Stimulated activated CD8-positive, alpha-beta memory T cell treated with anti-CD3 and anti-CD28 coated beads, Interleukin-7, amount 100 ng/mL, for 1 hour (primary cell): ENCODE measurements around the gene PPP1R13B.
"Not testable (repeated sequence)": the region's sequence is repeated elsewhere in the genome, so short reads cannot be mapped to it uniquely, and the experiment has no call there.

Experiments used
- DNase-seq, 2 donors: peaks; one replicate each; pipeline ENCODE4 v3.0.0-alpha.2; 2020; ENCODE audit warnings: low read depth in 2 of 2

PPP1R13B gene, protein sequence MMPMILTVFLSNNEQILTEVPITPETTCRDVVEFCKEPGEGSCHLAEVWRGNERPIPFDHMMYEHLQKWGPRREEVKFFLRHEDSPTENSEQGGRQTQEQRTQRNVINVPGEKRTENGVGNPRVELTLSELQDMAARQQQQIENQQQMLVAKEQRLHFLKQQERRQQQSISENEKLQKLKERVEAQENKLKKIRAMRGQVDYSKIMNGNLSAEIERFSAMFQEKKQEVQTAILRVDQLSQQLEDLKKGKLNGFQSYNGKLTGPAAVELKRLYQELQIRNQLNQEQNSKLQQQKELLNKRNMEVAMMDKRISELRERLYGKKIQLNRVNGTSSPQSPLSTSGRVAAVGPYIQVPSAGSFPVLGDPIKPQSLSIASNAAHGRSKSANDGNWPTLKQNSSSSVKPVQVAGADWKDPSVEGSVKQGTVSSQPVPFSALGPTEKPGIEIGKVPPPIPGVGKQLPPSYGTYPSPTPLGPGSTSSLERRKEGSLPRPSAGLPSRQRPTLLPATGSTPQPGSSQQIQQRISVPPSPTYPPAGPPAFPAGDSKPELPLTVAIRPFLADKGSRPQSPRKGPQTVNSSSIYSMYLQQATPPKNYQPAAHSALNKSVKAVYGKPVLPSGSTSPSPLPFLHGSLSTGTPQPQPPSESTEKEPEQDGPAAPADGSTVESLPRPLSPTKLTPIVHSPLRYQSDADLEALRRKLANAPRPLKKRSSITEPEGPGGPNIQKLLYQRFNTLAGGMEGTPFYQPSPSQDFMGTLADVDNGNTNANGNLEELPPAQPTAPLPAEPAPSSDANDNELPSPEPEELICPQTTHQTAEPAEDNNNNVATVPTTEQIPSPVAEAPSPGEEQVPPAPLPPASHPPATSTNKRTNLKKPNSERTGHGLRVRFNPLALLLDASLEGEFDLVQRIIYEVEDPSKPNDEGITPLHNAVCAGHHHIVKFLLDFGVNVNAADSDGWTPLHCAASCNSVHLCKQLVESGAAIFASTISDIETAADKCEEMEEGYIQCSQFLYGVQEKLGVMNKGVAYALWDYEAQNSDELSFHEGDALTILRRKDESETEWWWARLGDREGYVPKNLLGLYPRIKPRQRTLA

DNA sequence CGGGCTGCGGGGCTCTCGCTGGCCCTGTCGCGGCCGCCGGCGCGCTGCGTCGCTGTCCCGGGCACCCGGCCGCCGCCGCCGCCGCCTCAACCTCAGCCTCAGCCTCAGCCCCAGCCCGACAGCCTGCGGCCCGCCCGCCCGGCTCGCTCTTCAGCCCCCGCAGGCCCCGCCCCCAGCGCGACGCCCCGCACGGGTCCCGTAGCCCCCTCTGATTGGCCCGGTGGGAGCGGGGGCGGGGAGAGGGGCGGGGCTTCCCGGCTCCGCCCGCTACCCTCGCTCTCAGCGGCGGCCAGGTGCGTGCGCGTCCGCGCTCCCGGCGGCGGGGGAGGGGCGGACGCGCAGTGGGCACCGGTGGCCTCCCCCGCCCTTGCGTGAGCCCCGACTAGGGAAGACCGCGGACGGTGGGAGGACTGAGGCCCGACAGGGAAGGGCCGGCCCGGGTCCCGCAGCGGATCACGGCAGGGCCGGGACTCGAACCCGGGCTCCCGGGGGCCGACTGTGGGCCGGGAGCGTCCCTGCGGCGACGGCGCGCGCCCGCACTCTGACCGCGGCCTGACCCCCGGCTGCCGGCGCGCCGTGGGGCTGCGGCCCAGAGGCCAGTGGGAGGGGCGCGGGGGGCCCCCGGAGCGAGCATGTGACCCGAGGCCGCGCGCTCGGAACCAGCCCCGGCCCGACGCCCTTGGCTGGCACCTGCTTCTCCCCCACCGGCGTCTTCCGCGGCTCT lies at the start of gene PPP1R13B:
PPP1R13B (minus strand) TSS at position 125 of the 724 bp plus-strand sequence. CDS start 268 bp downstream, outside the sequence.
- DNase-seq, result peak; percentile 91 to 92

DNA sequence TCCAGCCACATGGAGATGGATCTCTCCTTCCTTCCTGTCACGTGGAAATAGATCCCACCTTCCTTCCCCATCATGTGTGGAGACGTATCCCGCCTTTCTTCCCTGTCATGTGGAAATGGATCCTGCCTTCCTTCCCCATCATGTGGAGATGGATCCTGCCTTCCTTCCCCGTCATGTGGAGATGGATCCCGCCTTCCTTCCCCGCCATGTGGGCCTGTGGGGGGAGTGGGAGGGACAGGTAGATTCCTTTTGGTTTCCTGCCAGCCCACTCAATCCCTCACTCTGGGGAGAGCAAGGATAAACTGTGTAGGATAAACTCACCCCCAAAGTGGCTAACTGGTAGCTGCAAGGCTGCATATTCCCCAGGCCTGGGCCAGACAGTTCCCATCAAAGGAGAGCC lies 49.2 kb upstream of the PPP1R13B start:
- no peak for DNase-seq

DNA sequence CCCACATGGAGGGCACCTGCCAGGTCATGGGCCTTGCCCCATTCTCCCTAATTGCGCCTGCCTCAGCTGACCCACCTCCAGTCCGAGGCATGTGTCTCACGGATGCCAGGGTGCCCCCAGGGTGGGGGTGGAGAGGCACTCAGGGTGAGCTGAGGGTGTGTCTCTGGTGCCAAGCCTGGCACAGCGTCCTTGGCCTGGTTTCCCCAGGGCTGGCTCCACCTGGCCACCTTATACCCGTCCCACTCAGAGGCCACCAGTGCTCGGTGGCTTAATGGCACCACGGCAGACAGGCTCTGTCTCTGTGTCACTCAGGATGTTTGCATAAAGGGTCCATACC lies 47.3 kb upstream of the PPP1R13B start:
- DNase-seq, result no peak

DNA sequence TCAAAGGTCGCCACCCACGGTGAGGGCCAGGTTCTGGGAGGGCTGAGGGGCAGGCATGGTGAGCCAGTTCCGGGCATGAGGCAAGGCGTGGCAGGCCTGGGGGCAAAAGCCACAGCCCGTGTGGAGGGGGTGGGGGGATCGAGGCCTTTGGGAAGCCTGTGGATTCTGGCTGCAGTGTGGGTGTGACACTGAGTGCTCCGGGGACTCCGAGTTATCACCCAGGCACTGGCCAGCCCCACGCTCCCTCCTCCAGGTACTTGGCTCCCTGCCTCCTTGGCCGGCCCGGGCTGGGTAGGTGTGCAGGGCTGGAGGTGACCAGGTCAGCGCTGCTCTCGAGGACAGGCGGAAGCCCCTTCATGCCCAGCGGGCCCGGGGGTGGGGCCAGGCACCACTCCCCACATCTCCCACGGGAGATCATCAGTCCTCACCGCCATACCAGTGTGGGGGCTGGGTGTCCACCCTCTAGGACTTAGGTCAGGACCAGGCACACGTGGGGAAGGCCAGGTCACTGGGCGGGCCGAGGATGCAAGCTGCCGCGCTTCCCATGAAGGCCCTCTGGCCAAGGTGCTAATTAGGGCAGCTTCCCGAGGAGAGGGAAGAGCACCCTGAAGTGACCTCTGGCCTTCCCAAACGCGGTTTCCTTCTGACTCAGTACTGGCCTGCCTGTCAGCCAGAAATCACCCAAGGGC lies 46.8 kb upstream of the PPP1R13B start:
- no peak for DNase-seq

DNA sequence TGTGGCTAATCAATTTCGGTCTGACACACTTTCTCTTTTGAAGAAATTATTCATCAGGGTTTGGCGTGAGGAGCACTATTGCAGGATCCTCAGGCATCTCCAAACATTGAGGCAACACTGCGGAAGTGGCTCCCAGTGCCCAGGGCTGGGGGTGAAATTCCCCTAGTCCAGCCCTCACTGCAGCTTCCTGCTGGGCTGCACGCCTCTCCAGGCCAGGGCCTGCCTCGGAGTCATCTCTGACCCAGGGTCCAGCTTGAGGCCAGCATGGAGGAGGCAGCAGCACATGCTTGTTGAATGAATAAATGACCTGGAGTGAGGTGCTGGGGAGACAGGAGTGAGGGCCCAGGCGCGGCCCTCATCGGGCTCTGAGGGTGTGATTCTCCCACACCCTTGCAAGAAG lies 44.9 kb upstream of the PPP1R13B start:
- DNase-seq, result no peak

DNA sequence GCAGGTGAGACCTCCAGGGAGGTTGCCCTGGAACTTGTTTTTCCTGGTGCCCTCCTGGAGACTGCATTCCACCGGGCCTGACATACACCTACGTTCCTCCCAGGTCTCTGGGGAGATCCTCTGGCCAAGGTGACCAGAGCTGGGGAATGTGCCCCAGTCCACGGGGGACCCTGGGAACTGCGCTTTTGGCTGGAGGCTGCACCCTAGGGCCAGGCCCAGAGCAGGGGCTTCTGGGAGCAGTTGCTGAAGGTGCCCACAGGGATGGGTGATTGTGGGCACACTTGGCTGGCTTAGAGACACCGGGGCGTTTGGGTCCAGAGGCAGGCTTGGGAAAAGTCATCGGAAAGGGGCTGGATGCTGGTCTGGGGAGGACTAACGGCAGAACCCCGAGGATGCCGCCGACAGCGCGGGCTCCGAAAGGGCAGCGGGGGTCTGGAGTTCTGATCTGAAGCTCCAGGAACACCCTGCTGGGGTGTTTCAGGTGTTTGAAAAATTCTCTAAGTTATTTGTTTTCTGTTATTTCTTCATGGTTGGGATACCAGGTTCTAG lies 44.4 kb upstream of the PPP1R13B start:
- no peak for DNase-seq

DNA sequence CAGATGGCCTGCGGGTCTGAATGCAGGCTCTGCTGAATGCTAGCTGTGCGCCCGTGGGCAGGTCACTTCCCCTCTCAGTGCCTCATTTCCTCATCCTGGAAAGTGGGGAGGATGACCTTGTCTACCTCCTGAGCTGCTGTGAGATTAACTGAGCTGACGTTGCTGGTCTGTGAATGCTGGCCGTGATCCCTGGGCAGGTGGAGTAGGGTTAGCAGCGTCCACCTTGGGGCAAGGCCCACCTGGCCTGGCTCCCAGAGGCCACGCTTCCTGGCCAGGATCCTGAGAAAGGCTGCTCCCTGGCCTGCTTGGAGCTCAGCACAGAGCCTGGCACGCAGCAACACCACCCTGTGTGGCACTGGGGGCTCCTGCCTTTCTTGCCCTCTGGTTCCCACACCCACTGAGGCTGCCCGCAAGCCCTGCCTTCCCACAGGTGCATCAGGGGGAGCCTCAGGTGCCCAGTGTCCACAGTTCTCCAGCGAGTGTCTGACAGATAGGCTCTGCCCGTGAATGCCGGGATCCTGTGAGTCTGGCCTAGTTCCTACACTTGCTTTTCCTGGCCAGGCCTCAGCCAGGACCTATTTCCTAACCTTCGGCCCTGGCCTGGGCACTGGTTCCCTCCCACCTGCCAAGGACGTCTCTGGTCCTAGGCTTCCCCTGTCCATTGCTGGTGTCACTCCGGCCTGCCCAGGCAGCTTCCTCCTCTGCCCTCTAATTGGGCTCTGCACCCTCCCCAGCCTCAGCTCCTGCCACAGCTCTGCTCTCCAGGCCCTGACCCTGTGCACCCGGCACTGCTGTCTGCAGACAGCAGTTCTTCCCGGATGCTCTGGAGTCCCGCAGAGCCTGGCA lies 43.7 kb upstream of the PPP1R13B start:
- no peak for DNase-seq

DNA sequence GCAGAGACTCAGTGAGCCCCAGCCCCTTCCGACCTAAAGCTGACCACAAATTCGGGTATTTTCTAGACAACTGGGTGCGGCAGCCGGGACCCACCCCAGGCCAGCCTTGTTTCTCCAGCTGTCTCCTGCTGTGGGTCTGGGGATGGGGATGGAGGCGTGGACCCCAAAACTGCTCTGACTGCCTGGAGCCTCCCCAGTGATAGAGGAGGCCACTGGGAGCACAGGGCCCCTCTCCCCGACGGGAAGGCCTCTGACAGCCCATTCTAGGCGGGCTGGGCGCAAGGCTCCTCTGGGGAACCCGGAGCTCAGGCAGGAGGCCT lies 42.6 kb upstream of the PPP1R13B start:
- DNase-seq, result no peak

DNA sequence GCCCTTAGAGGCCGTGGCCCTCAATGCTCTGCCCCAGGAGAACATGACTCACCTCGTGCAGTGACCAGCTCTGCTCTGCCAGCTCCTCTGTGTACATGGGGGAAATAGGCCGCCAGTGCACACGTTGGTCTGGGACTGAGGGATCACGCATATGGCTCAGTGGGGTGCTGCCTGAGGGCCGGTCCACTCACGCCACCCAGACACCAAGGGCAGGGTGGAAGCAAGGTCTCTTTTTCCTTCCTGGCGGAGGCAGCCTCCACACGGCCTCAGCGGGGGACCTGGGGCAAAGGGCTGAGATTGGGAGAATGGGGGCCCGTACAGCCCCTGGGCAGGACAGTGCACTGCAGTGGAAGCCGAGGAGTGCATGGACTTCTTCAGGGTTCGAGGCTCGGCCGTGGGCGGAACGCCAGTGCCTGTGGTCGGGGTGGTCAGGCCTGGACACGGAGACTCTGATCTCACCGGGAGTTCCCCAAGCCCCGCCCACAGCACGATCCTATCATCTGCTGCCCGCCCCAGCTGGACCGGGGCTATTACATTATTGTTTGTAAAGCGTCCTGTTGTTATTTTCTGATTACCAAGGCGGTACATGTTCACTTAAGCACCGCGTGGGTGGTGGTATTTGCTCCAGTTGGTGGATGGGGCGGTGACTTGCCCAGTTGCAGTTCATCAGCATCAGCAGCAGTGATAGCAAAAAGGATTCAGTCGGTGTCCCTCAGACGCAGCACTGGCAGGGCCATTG lies 42.1 kb upstream of the PPP1R13B start:
- no peak for DNase-seq

DNA sequence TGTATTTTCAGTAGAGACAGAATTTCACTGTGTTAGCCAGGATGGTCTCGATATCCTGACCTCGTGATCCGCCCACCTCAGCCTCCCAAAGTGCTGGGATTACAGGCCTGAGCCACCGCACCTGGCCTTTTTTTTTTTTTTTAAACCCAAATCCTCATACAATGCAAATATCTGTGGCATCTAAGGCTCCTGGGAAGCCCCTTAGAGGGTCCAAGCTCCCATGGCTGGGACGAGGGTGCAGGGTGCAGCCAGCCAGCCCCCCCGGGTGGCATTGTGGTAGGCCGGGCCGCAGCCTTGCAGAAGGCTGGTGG lies 41.6 kb upstream of the PPP1R13B start:
- not testable (repeated sequence) for DNase-seq

DNA sequence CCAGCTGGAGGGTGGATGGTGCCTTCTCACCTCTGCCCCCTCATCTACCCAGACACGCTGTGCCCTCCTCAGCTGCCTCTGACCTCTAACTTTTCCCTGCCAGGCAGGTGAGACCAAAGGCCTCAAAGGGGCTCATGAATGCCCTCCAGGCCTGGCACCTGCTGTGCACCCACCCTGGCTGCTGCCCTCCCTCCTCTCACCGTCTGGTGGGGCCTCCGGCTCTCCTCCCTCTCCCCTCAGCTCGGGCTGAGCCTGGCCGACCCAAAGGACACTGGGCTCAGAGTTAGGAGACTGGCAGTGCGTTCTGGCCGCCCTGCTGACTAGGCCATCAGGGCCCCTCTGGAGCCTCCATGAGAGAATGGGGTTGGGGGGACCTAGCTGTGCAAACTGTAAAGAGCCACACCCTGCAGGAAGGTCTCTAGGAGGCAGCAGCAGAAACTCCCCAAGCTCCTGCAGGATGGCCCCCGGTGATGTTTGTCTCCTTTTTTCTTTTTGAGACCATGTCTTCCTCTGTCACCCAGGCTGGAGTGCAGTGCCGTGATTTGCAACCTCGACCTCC lies 40.3 kb upstream of the PPP1R13B start:
- DNase-seq, result no peak

DNA sequence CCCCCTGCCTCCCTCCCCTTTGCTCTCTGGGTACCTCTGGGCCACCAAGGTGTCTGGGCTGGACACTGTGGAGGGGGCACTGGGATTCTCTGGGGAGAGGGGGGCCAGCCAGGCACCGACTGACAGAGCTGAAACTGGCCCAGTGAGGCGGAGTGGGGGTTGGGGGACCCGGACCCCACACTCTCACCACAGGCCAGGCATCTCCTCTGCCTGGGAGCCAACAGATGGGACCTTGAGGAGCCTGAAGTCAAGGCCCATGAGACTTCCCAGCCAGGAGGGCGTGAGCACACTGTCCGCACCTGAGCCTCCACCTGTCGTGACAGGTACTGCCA lies 39.8 kb upstream of the PPP1R13B start:
- DNase-seq, result no peak

DNA sequence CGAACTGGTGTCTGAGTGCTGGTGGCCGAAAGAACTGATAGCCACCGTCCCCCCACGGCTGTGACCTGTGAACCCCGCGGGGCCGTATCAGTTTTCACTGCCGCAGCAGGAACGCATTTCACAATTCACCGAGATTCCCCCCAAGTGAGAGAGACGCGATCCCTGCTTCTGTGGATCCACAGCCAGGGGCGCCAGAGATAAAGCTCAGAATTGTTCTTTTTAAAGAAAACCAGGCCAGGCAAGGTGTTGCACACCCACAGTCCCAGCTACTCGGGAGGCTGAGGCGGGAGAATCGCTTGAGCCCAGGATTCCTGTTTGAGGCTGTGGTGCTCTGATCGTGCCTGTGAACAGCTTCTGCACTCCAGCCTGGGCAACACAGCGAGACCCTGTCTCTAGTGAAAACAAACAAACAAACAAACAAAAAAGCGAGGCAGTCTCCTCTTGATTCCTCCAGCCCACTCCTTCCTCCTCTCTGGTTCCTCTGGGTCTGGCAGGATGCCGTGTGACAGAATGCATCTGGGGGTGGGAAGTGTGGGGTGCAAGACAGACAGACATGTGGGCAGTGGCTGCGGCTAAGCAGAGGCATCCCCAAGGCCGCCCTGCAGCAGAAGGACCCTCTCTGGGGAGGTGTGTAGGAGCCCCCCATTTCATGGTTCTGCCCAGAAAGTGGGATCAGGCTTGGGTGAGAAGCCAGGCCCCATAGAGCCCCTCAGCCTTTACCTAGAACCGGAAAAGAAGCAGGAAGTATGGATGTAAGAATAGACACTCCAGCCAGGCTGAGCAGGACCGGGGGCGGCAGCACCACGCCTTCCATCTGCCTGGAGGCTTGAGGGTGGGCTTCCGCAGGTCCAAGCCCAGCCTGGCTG lies 39.2 kb upstream of the PPP1R13B start:
- no peak for DNase-seq

DNA sequence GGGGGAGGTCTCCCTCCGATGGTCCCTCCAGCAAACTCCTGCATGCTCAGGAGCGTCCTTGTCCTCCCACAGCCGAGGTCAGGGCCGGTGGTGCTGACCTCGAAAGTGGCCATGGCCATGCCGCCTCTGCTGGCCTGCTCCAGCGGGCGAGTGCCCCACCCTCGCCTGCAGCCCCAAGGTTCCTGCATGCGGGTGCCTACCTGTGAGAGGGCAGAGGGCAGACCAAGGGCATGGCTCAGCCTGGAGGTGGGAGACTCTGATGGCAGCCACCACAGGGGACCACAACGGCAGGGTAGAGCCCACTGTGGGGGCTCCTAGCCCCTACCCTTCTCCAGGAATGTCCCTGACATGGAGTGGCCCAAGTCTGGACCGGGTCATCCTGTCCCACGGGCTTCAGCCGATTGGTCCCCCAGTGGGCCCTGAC lies 38.1 kb upstream of the PPP1R13B start:
- DNase-seq, result no peak

DNA sequence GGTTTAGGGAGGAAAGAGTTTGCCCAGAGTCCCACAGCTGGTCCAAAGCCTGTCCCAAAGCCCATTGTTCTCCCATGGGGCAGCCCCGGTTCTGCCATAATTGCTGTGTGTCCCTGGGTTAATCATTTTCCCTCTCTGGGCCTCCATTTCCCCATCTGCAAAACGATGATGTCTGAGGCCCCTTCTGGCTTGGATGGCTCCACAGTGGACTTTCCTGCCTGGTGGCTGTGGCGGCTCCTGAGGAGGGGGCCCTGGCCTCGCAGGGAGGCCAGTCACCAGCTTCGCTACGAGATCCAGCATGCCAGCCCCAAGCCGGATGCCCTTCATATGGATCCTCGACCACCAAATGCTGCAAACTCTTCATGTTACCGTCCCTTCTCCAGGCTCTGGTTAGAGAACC lies 37.5 kb upstream of the PPP1R13B start:
- DNase-seq, result no peak

DNA sequence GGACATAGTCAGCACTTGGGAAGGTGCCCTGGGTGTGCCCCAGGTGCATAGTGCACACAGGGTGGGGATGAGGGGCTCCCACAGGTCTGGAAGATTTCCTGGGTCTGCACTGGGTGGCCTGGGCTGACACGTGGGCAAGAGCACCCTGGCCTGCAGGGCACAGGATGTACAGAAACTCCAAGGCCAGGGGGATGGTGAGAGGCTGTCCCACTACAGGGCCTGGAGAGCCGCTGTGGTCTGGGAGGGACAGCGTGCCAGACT lies 35.8 kb upstream of the PPP1R13B start:
- no peak for DNase-seq

DNA sequence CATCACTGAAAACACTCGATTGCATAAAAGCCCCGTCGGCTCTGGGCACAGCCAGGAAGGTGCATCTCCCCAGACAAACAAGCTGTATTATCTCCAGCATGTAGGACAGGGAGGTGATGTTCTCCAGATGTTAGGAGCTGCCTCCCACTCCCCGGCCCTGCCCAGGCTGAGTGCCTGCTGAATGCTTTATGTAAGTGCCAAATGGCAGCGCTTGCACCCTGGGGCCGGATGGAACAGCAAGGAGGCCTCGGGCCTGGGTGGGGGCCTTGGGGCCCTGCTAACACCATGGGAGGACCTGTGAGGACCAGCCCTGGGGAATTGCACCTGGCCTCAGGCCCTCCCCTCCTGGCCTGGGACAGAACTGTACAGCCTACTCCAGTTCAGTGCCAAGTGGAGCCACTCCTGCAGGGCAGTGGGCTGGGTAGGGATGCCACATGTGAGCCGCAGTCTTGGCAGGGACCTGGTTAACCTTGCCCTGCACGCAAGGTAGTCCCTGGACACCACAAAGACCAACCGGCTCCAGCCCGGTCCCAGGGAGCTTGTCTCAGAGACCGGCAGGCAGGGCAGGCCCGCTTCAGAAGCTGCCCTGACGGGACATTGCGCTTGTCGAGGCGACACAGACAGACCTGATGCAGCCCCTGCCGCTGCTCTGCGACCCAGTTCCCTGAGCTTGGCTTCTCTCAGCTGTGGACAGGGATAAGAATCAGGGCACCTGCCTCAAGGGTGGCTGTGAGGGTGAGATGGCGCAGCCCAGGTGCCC lies 35.3 kb upstream of the PPP1R13B start:
- DNase-seq, result no peak
